Activated T-helper 17 cell treated with anti-CD3 and anti-CD28 coated beads, Interleukin-2, amount 50 U/mL, for 72 hours (primary cell): ENCODE data around the gene CLIP2. TPM values are rescaled to one million over a fixed set of nuclear protein-coding genes. Genes with fewer than 3 reads are reported as not detected.
"Not testable (repeated sequence)": the region's sequence is repeated elsewhere in the genome, so short reads cannot be mapped to it uniquely, and the experiment has no call there.

ENCODE experiments used
- ATAC-seq: fragments of 150-1000 bp; cut with Tn5 transposase; replicated peaks from 2 replicates; pipeline ENCODE4 v1.10.0; 2021; ENCODE audit warnings: mild to moderate bottlenecking, moderate library complexity
- H3K27ac Mint-ChIP-seq: one replicate; pipeline ENCODE4 v1.8.0; 2022; ENCODE audit warnings: mixed read lengths
- H3K27me3 Mint-ChIP-seq: one replicate; pipeline ENCODE4 v1.8.0; 2022; ENCODE audit warnings: mixed read lengths
- H3K36me3 Mint-ChIP-seq: one replicate; pipeline ENCODE4 v1.8.0; 2022; ENCODE audit warnings: low read depth, mild to moderate bottlenecking, mixed read lengths
- H3K4me1 Mint-ChIP-seq: one replicate; pipeline ENCODE4 v1.8.0; 2022; ENCODE audit warnings: mixed read lengths
- H3K4me3 Mint-ChIP-seq: one replicate; pipeline ENCODE4 v1.8.0; 2022; ENCODE audit warnings: mild to moderate bottlenecking, mixed read lengths
- H3K9me3 Mint-ChIP-seq: one replicate; pipeline ENCODE4 v1.8.0; 2022; ENCODE audit warnings: mixed read lengths
- total RNA-seq, 2 donors: library from RNA; stranded (reverse); gene quantifications; one replicate each; pipeline ENCODE4 v1.2.3, GENCODE V29; 2022

The CLIP2 gene
- total RNA-seq, 2 donors from 2014 or later = 0.93 to 1.6 TPM

DNA sequence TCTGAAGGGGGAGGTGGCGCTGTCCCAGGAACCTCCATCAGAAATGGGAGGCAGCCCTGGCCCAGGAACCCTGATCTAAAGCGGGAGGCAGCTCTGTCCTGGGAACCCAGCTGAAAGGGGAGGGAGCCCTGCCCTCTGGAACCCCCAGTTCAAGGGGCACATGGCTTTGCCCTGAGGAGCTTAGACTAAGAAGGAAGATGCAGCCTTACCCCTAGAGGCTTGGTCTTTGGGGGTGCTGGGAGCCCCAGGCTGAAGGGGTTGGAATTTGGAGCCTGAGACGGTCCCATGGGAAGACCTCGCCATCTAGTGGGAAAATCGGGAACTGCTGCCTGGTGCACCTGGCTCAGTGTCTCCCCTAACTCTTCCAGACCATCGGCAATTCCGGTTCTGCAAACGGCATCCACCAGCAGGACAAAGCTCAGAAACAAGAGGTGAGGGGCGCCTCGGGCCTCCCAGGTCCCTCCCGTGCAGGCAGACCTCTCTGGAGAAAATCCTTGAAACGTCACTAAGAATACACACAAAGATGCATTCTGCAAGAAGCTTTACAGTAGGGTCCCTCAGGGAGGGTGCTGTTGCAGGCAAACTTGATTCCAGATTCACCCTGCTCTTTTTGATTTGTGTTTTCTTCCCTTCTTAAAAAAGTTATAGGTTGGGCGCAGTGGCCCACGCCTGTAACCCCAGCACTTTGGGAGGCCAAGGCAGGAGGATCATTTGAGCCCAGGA lies 112.1 kb downstream of the CLIP2 start:
- Mint-ChIP-seq H3K9me3 (no peaks in the 10 kb centered on the region), H3K27ac (no peak overlapping the region), H3K36me3 (no peaks in the 10 kb centered on the region), H3K4me3 (no peak overlapping the region), H3K27me3 (no peaks in the 10 kb centered on the region), H3K4me1 (no peaks in the 10 kb centered on the region)
- ATAC-seq = peak; percentile 75

DNA sequence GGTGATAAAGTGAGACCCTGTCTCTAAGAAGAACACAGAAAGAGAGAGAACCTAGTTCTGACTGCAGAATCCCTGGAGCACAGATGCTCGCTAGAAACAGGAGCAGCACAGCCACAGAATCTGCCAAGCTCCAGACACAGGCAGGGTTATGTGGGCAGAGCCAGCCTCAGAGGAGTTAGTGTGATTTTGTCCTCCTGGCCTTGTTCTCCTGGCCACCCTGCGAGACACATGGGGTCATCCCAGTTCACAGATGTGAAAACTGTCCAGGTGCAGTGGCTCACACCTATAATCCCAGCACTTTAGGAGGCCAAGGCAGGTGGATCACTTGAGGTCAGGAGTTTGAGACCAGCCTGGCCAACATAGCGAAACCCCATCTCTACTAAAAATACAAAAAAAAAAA lies 113.5 kb downstream of the CLIP2 start:
- not testable (repeated sequence) for H3K27me3 Mint-ChIP-seq, ATAC-seq, H3K4me1 Mint-ChIP-seq, H3K4me3 Mint-ChIP-seq, H3K36me3 Mint-ChIP-seq, H3K9me3 Mint-ChIP-seq, H3K27ac Mint-ChIP-seq

GRCh38 chr7:74403521-74404387 lies 114.5 kb downstream of the CLIP2 start:
- Mint-ChIP-seq H3K36me3 (no peaks in the 10 kb centered on the region), H3K9me3 (no peaks in the 10 kb centered on the region), H3K4me1 (no peaks in the 10 kb centered on the region), H3K27me3 (no peaks in the 10 kb centered on the region), H3K4me3 (no peak overlapping the region), H3K27ac (no peak overlapping the region)
- no peak for ATAC-seq

DNA sequence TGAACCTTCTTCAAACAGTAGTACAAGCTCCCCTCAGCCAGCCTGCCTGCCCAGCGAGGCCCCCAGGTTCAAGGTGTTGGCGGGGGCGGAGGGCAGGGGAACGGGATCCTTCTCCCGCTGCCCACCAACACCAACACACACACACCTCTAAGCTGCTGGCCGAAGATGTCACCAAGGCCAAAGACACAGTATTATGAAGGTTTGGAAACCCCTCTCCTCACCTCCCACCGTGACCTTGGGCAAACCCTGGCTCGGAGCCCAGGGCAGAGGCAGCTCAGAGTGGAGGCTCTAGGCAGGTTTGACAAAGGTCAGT lies 115.1 kb downstream of the CLIP2 start:
- H3K27ac Mint-ChIP-seq = no peak overlapping the region
- no peaks in the 10 kb centered on the region for H3K9me3 Mint-ChIP-seq
- H3K4me1 Mint-ChIP-seq = no peaks in the 10 kb centered on the region
- no peak for ATAC-seq
- H3K27me3 Mint-ChIP-seq = no peaks in the 10 kb centered on the region
- H3K4me3 Mint-ChIP-seq = no peak overlapping the region
- no peaks in the 10 kb centered on the region for H3K36me3 Mint-ChIP-seq

DNA sequence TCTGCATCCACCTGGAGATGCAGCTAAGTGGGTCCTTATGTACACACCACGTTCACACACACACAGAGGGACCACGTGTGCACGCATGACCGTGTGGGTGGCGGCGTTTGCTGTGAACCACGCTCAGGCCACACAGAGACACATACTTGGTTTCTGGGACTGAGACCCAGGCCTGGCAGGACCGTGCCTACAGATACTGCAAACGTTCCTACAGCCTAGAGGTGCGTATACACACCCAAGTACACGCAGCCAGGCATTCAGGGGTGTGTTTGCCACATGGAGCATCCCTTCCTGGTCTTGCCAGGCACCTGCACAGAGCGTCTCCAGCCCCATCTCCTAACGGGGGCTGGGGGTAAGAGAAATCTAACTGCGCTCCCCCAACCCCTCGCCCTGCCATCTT lies 115.5 kb downstream of the CLIP2 start:
- Mint-ChIP-seq H3K4me3 (no peak overlapping the region), H3K9me3 (no peaks in the 10 kb centered on the region), H3K36me3 (no peaks in the 10 kb centered on the region), H3K27me3 (no peaks in the 10 kb centered on the region), H3K27ac (no peak overlapping the region), H3K4me1 (no peaks in the 10 kb centered on the region)
- no peak for ATAC-seq

- no peak for ATAC-seq
- Mint-ChIP-seq H3K27ac (no peak overlapping the region), H3K27me3 (no peaks in the 10 kb centered on the region), H3K4me3 (no peak overlapping the region), H3K4me1 (no peaks in the 10 kb centered on the region), H3K9me3 (no peaks in the 10 kb centered on the region), H3K36me3 (no peaks in the 10 kb centered on the region)
Observed at GRCh38 chr7:74405191-74405898, 116.1 kb downstream of the CLIP2 start.

GRCh38 chr7:74405899-74406512 lies 116.8 kb downstream of the CLIP2 start:
- Mint-ChIP-seq H3K27me3 (no peaks in the 10 kb centered on the region), H3K4me3 (no peak overlapping the region), H3K4me1 (no peaks in the 10 kb centered on the region), H3K36me3 (no peaks in the 10 kb centered on the region), H3K9me3 (no peaks in the 10 kb centered on the region), H3K27ac (no peak overlapping the region)
- ATAC-seq = no peak

DNA sequence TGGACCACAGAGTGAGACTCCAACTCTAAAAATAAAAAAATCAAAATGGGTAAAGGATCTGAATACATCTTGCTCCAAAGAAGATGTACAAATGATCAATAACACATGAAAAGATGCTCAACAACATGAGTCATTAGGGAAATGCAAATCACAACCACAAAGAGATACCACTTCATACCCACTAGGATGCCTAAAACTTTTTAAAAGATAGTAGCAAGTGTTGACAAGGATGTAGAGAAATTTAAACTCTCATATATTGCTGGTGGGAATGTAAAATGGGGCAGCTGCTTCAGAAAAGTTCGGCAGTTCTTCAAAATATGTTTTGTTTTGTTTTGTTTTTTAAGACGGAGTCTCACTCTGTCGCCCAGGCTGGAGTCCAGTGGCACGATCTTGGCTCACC lies 118.8 kb downstream of the CLIP2 start:
- Mint-ChIP-seq H3K27ac (no peak overlapping the region), H3K9me3 (no peaks in the 10 kb centered on the region), H3K36me3 (no peaks in the 10 kb centered on the region), H3K27me3 (no peaks in the 10 kb centered on the region), H3K4me3 (no peak overlapping the region), H3K4me1 (no peaks in the 10 kb centered on the region)
- no peak for ATAC-seq

DNA sequence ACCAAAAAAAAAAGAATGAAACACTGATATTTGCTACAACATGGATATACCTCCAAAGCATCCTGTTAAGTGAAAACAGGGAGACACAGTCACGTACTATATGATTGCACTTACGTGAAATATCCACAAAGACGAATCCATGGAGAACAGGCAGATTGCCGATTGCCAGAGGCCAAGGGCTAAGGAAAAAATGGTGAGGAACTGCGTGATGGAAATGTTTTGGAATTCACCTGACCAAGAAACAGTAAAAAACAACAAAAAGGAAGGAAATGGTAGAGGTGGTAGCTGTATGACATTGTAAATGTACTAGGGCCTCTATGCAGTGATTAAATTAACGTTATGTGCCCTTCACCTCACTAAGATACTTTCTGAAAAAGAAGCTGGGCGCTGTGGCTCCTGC lies 120.4 kb downstream of the CLIP2 start:
- Mint-ChIP-seq H3K27ac (no peak overlapping the region), H3K36me3 (no peaks in the 10 kb centered on the region), H3K4me1 (no peaks in the 10 kb centered on the region), H3K27me3 (no peaks in the 10 kb centered on the region), H3K4me3 (no peak overlapping the region), H3K9me3 (no peaks in the 10 kb centered on the region)
- no peak for ATAC-seq

- no peaks in the 10 kb centered on the region for H3K27me3 Mint-ChIP-seq
- H3K4me1 Mint-ChIP-seq = no peaks in the 10 kb centered on the region
- no peaks in the 10 kb centered on the region for H3K36me3 Mint-ChIP-seq
- no peak overlapping the region for H3K27ac Mint-ChIP-seq
- no peaks in the 10 kb centered on the region for H3K9me3 Mint-ChIP-seq
- H3K4me3 Mint-ChIP-seq = no peak overlapping the region
- ATAC-seq = no peak
Observed at GRCh38 chr7:74410772-74411171, 121.6 kb downstream of the CLIP2 start.

- H3K27ac Mint-ChIP-seq, H3K36me3 Mint-ChIP-seq, H3K4me1 Mint-ChIP-seq, ATAC-seq, H3K27me3 Mint-ChIP-seq, H3K9me3 Mint-ChIP-seq, H3K4me3 Mint-ChIP-seq: not testable (repeated sequence)
Observed at GRCh38 chr7:74411571-74411970, 122.4 kb downstream of the CLIP2 start.

- H3K36me3 Mint-ChIP-seq = no peaks in the 10 kb centered on the region
- no peak overlapping the region for H3K4me3 Mint-ChIP-seq
- no peaks in the 10 kb centered on the region for H3K4me1 Mint-ChIP-seq
- no peak overlapping the region for H3K27ac Mint-ChIP-seq
- no peak for ATAC-seq
- H3K27me3 Mint-ChIP-seq = no peaks in the 10 kb centered on the region
- no peaks in the 10 kb centered on the region for H3K9me3 Mint-ChIP-seq
Observed at GRCh38 chr7:74412056-74412455, 122.8 kb downstream of the CLIP2 start.

DNA sequence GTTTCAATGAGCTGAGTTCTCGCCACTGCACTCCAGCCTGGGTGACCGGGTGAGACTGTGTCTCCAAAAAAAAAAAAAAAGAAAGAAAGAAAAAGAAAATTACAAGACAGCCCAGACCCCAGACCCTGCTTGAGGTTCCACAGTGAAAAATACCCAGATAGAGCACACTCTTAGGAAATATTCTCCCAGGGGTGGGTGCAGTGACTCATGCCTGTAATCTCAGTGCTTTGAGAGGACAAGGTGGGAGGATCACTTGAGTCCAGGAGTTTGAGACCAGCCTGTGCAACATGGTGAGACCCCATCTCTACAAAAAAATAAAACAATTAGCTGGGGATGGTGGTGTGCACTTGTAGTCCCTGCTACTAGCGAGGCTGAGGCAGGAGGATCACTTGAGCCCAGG lies 123.4 kb downstream of the CLIP2 start:
- Mint-ChIP-seq H3K9me3 (no peaks in the 10 kb centered on the region), H3K27me3 (no peaks in the 10 kb centered on the region), H3K4me1 (no peaks in the 10 kb centered on the region), H3K36me3 (no peaks in the 10 kb centered on the region), H3K27ac (no peak overlapping the region), H3K4me3 (no peak overlapping the region)
- ATAC-seq = no peak

GRCh38 chr7:74414595-74415333 lies 125.6 kb downstream of the CLIP2 start:
- H3K9me3 Mint-ChIP-seq, ATAC-seq, H3K27ac Mint-ChIP-seq, H3K36me3 Mint-ChIP-seq, H3K4me3 Mint-ChIP-seq, H3K27me3 Mint-ChIP-seq, H3K4me1 Mint-ChIP-seq: not testable (repeated sequence)
